Hematopoietic multipotent progenitor cell treated with erythropoietin and hydrocortisone succinate and interleukin-3 and kit ligand, for 8 days (in vitro differentiated cells): Measurements from ENCODE around the gene MPIG6B.

ENCODE experiments used
- DNase-seq: peaks from one replicate; pipeline ENCODE4 v3.0.0-alpha.2; 2015

The MPIG6B gene

GRCh38 chr6:31723245-31723979 lies at the start of gene MPIG6B:
Gene MPIG6B, plus strand, starts transcription at chr6:31723373. Its CDS starts 11 bp downstream, at chr6:31723384.
- DNase-seq: no peak

DNA sequence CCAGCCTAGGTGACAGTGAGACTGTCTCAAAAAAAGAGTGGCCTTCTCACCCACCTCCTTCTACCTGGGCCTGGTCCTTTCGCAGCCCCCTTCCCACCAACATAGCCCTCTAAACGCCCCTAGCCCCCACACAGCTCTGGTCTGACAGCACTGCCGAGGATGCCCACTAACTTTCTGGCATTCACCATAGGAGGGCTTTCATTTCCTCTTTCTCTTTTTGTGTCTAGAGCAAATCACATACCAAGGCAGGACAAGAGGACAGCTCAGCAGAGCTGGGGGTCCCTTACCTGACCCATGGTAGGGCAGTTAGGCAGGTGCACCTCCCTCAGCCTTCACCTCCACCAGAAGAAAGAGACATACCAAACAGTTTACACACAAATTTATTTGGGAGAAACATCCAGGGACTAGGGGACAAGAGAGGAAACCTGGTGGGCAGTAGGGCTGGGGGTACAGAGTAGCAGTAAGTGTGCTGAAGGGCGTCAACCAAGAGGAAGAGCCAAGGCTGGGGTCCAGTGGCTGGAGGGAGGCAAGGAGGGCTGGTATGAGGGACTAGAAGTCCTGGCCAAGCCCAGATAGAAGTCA lies 46.8 kb upstream of the MPIG6B start:
- DNase-seq: no peak

DNA sequence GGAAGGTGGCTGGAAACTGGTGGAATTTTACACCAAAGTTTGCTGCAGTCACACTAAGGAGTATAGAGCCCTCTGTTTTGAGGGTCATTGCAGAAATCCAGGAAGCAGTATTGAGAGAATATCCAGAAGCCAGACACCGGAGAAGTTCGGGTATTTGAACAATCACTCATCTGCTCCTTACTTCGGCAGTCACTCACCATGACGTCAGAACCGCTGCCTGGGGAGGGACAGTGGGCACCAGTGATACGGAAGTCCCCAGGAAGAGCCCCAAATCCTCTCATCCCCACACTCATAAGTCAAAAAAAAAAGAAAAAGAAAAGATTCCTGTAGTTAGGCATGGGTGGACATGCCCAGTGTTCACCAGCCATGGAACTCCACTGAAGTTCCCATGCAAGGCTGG lies 46.3 kb upstream of the MPIG6B start:
- no peak for DNase-seq

- no peak for DNase-seq
These were observed 45.2 kb upstream of the MPIG6B start for GRCh38 chr6:31677955-31678354.

DNA sequence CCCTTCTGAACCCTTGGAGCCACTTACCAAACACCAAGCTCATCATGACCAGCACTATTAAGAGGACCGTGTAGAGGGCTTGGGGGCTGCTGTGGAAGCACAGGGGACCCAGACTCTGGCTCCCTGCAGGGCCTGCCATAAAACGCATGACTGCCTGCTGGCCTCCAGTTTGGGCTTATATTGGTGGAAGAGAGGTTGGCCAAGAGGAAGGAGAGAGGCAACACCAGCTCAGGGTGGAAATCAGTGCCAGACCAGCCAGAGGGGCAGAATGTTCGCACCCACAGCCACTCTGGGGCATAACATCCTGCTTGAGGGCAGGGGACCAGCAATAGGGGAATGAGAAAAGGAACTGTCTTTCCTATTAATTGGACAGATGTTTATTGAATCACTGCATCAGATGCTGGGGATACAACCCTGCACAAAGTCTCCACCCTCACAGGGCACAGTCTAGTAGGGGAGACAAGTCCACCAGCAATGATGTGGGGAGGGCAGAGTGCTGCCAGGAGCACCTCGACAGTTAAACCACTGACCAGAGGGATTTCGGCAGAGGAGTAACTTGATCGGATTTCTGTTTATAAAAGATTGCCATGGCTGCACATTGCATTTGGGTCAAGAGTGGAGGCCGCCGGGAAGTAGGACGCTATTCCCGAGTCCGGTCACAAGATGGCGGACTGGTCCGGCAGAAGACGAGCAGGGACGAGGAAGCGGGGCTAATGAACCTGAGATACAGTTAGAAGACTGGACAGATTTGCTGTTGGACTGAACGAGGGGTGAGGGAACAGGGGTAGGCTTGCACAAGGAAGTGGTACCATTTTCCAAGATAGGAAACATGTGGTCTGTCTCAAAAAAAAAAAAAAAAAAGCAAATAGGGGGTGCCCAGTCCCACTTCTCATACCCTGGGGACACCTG lies 42.7 kb upstream of the MPIG6B start, which contains the start of gene LY6G5C:
Gene LY6G5C (minus strand): TSS at position 842 of the 909 bp plus-strand sequence. CDS start 694 bp downstream, at position 148.
- peak; percentile 81 for DNase-seq

DNA sequence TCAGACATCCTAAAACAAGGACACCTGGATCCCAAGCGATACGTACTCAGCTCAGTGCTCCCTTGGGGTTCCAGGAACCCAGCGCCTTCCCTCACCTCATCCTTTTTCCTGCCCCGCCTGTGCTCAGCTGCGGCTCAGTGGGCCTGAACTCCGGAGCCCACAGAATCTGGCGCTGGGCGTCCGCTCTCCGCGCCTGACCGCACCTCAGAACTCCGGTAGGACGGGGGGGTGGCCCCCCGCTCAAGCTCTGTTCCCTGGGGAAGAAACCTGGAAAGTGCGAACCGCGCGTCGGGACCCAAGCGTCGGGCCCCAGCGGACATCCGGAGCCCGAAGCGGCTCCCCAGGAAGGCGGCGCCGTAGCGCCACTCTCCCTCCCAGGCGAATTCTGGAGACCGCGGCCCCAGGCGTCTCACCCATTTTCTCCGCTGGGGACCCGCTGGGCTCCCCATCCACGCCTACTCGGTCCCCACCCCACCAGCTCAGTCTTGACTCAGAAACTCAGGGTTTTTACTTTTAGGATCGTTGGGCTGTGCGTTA lies 42.0 kb upstream of the MPIG6B start:
- peak; percentile 49 for DNase-seq

GRCh38 chr6:31683591-31683990 lies 39.6 kb upstream of the MPIG6B start:
- DNase-seq: no peak

- peak; percentile 76 for DNase-seq
These were observed 36.7 kb upstream of the MPIG6B start for GRCh38 chr6:31686483-31686882.

GRCh38 chr6:31687321-31687720 lies 35.9 kb upstream of the MPIG6B start:
- DNase-seq: no peak

- DNase-seq: no peak
These were observed 35.1 kb upstream of the MPIG6B start for GRCh38 chr6:31687860-31688693.

DNA sequence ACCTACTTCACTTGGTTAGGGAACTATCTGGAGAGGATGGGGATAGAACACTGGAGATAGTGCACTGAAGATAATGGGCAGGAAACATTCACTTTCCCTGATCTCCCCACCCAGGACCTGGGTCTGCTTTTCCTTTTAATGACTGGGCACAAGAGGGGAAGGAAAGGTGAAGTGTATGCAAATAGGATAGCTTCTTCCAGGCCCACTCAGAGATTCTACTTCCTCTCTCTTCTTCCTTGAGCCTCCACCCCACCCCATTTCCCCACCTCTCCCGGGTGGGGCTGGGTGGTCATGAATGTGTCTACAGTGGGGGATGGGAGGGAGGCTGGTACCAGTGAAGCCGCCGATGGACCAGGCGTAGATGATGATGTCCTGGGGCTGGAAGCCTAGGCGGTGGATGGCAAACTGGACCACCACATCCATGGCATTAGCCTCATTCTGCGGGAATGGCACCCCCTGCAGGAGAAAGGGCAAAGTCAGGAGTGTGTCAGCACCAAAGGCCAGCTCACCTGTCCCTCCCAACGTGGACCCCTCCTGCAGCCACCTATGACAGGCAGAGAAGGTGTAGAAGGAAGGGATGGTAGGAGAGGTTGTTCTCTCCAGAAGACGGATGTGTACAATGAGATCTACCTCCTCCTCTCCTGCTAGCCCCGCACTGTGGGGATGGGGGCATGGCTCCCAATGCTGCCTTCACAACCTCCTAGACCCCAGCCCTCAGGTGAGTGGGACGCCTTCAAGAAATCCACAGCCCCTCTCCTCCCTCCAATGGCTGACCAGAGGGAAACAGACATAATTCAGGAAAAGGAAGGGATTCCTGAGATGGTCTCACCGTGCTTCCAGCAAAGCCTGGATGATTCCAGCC lies 33.7 kb upstream of the MPIG6B start:
- DNase-seq: peak; percentile 23

- DNase-seq: peak; percentile 82
These were observed 32.7 kb upstream of the MPIG6B start for GRCh38 chr6:31690231-31691077.

- DNase-seq: no peak
These were observed 32.1 kb upstream of the MPIG6B start for GRCh38 chr6:31691078-31691463.

- DNase-seq: no peak
These were observed 31.5 kb upstream of the MPIG6B start for GRCh38 chr6:31691564-31692108.

GRCh38 chr6:31692353-31692752 lies 30.8 kb upstream of the MPIG6B start:
- DNase-seq: no peak

GRCh38 chr6:31692886-31693285 lies 30.3 kb upstream of the MPIG6B start:
- DNase-seq: no peak

GRCh38 chr6:31693535-31693934 lies 29.6 kb upstream of the MPIG6B start:
- no peak for DNase-seq

DNA sequence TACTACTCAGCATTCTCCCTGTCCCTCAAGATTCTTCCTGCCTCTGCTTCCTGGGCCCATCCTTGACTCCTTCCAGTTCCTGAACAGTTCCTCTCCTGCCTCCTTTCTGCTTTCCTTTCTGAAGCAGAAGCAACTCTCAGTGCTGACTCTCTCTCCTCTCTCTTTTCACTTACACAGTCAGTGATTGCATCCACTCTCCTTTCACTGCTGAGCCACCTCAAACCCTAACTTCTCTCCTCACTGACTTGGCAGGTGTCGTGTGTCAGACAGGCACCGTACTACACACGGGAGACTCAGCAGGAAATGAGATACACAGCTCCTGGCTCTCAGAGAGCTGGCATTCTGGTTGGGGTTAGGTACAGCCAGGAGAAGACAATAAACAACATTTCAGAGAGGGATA lies 25.6 kb upstream of the MPIG6B start:
- DNase-seq: no peak

- DNase-seq: no peak
These were observed 22.3 kb upstream of the MPIG6B start for GRCh38 chr6:31700740-31701401.
